HK-2 (cell line): ENCODE data around the gene CAPN3.
"Not testable (repeated sequence)": the region's sequence is repeated elsewhere in the genome, so short reads cannot be mapped to it uniquely, and the experiment has no call there.

ENCODE experiments used
- DNase-seq: peaks from one replicate; pipeline ENCODE4 v3.0.0-alpha.2; 2018; ENCODE audit not compliant: unreplicated experiment

The CAPN3 gene

DNA sequence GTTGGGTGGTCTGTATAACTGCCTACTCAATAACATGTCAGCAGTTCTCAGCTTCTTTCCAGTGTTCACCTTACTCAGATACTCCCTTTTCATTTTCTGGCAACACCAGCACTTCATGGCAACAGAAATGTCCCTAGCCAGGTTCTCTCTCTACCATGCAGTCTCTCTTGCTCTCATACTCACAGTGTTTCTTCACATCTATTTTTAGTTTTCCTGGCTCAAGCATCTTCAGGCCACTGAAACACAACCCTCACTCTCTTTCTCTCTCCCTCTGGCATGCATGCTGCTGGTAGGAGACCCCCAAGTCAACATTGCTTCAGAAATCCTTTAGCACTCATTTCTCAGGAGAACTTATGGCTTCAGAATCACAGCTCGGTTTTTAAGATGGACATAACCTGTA is at the start of gene CAPN3:
CAPN3 (plus strand) TSS at position 253 of the 400 bp plus-strand sequence. CDS start 305 bp downstream, outside the sequence.
- DNase-seq = no peak

DNA sequence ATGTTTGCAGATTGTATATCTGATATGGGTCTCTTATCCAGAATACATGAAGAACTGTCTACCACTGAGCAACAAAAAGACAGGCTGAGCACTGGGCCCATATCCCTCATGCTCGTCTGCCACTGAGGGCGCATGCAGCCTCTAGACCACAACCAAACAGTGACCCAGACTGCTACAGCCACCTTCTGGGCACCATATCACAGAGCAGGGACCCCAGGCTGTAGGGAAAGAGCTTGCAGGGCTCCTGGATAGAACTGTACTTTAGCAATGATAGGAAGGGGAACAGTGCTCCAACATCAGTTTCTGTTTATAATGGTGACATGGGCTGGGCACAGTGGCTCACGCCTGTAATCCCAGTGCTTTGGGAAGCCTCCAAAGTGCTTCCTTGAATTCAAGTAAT is 45.8 kb upstream of the CAPN3 start:
- no peak for DNase-seq

DNA sequence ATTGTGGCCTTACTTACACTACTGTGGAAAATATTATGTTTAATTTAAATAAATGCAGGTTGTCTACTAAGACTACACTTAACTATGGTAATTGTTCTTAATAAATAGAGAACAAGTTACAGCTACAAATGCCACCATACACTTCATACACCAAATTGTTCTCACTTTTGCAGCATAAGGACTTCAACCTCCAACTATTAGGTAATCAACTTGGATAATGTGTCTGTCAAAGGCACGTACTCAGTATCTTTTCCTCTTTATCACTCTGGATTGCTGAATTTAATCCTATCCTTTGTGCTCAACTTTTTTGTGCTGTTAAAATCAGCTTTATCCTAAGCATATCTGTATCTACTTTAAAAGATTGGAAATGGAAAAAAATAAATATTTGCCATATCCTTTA is 44.5 kb upstream of the CAPN3 start:
- no peak for DNase-seq

GRCh38 chr15:42315521-42315920 is 43.8 kb upstream of the CAPN3 start:
- DNase-seq = no peak

GRCh38 chr15:42316282-42316805 is 43.0 kb upstream of the CAPN3 start:
- DNase-seq = not testable (repeated sequence)

- no peak for DNase-seq
These were observed 40.1 kb upstream of the CAPN3 start for GRCh38 chr15:42319206-42319605.

DNA sequence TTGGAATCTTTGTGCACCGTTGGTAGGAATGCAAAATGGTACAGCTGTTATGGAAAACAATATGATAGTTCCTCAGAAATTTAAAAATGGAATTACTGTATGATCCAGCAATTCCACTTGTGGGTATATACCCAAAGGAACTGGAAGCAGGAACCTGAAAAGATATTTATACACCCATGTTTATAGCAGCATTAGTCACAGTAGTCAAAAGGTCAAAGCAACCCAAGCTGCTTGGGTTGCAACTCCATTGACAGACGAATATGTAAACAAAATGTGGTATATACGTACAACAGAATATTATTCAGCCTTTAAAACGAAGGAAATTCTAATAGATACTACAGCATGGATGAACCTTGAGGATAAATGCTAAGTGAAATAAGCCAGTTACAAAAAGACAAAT is 35.0 kb upstream of the CAPN3 start:
- DNase-seq = no peak

DNA sequence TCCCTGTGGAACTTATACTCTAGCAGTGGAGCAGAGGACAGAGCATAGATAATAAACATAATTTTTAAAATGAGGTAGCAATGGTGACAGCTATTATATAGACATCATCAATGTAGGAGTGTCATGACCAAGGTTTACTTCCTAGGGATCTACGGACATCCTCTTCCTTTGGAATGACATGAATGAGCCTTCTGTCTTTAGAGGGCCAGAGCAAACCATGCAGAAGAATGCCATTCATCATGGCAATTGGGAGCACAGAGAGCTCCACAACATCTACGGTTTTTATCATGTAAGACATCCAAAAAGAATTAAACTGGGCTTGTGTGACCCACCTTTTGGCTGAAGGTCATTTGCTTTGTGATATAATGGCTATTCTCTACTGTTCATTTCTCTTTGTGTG is 30.1 kb upstream of the CAPN3 start:
- DNase-seq = no peak

- DNase-seq = no peak
These were observed 29.3 kb upstream of the CAPN3 start for GRCh38 chr15:42329992-42330391.

DNA sequence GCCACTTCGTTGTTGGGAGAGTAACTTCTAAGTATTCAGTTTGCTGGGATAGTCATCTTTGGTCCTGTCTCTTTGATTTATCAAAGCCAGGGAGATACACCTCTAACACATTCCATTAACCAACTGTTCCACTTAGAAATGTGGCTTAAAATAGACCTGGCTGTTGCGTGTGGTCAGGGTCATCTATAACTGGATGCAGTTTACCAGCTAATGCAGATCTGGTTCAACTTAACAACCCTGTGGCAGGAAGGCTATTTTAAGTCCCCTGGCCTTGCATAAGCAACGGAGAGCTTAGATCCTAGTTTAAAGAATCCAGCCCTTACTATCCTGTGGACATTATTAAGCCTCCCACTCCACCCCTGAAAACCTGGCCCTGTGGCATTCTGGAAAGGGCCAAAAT is 28.1 kb upstream of the CAPN3 start:
- DNase-seq = no peak

GRCh38 chr15:42332331-42332730 is 27.0 kb upstream of the CAPN3 start:
- no peak for DNase-seq

DNA sequence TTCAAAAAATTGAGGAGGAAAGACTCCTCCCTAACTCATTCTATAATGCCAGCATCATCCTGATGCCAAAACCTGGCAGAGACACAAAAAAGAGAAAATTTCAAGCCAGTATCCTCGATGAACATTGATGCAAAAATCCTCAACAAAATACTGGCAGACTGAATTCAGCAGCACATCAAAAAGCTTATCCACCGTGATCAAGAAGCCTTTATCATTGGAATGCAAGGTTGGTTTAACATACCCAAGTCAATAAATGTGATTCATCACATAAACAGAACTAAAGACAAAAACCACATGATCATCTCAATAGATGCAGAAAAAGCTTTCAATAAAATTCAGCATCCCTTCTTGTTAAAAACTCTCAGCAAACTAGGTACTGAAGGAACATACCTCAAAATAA is 24.2 kb upstream of the CAPN3 start:
- no peak for DNase-seq

DNA sequence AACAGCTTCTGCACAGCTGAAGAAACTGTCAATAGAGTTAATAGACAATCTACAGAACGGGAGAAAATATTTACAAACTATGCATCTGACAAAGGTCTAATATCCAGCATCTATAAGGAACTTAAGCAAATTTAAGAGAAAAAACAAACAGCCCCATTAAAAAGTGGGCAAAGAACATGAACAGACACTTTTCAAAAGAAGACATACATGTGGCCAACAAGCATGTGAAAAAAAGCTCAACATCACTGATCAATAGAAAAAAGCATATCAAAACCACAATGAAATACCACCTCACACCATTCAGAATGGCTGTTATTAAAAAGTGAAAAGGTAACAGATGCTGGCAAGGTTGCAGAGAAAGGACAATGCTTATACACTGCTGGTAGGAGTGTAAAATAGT is 22.7 kb upstream of the CAPN3 start:
- not testable (repeated sequence) for DNase-seq

- DNase-seq = not testable (repeated sequence)
These were observed 22.2 kb upstream of the CAPN3 start for GRCh38 chr15:42337104-42337503.

GRCh38 chr15:42338500-42338899 is 20.8 kb upstream of the CAPN3 start:
- DNase-seq = no peak

GRCh38 chr15:42343596-42344232 is 15.6 kb upstream of the CAPN3 start:
- no peak for DNase-seq

DNA sequence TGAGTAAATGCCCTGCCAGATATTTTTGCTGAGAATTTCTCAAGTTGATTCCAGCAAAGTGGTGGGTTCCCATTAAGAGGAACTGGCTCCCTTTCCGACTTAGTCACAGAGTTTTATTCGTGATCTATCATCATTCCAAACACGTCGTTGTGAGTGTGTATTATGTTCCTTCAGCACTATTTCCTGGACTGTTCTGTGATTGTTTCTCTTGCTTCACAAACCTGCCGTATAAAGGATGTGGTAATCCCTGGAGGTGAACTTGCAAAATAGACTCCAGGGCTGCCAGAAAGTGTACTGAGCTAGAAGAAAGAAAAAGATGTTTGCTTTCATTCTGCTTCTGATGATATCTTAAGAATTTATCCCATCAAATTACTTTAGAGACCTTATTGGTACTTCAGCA is 14.5 kb upstream of the CAPN3 start:
- no peak for DNase-seq

- no peak for DNase-seq
These were observed 13.8 kb upstream of the CAPN3 start for GRCh38 chr15:42345504-42345903.

DNA sequence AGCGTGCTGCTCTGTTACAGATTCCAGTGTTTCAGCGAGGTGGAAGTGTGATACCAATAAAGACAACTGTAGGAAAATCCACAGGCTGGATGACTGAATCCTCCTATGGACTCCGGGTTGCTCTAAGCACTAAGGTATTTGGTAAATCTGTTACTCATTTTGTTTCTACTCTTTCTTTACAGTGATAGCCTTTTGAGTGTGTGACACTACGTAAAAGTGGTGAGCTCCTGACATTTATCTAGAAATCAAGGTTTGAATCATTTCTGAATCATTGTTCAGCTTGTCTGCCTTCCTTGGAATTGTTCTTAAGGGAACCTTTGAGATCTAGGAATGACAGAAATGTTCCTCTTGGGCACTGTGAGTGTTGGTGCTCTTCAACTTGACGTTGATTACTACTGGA is 11.2 kb upstream of the CAPN3 start:
- no peak for DNase-seq

DNA sequence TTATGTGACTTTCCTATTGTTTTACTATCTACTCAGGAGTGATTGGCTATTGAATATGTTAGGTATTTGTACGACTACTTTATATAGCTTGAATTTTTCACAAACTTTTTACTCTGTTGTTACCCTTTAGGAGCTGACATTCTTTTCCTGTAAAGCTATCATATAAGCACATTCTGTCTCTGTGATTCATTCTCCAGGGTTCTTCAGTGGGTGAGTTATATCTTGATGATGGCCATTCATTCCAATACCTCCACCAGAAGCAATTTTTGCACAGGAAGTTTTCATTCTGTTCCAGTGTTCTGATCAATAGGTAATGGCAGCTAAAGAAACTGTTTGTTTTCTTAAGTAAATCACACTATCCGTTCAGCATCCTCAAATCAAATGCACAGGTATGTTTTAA is 10.1 kb upstream of the CAPN3 start:
- DNase-seq = no peak

GRCh38 chr15:42352401-42352800 is 6.9 kb upstream of the CAPN3 start:
- no peak for DNase-seq

GRCh38 chr15:42353061-42353460 is 6.2 kb upstream of the CAPN3 start:
- DNase-seq = no peak

DNA sequence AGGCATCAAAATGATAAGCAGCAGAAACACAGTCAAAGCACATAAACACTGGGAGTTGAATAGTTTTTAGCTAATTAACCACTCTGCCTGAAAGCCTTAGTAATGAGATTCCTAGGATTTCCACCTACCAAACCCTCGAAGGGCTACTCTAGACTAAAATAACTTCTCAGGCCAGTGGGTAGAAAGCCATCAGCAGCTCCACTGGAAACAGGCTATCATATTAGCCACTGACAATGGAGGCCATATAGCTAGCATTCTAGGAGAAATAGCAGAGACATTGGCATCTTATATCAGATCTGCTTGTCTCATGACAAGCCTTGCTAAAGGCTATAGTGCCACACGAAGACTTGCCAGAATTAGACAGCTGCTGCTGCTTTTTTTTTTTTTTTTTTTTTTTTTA is 4.5 kb upstream of the CAPN3 start:
- no peak for DNase-seq

GRCh38 chr15:42355291-42355690 is 4.0 kb upstream of the CAPN3 start:
- DNase-seq = no peak
